ENCODE results near the gene CHST7. TPM values are rescaled to one million over a fixed set of nuclear protein-coding genes. Genes with fewer than 3 reads are reported as not detected.

CHST7 gene
- total RNA-seq, 1 experiment from 2014 or later, result 24.7 TPM

DNA sequence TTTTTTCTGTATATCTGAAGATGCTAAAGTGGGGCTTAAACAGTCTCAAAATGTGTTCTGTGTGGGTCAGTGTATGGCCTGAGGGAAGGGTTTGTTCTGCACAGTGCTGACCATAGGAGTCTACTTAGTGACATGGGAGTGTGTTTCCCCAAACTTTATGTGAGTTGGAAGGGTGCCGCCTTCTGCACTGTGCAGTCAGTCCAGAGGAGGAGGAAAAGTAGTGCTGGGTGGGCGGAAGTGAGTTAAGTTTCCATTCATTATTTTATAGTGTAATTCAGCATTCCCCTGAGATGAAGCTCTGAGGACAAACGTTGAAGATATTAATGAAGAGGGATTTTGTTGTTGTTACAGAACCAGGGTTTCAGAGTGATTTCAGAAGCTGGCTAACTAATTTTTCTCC is 2.9 kb downstream of the CHST7 start:
- Histone ChIP-seq H3K4me3 (ENCODE audit: low read length) (peak overlapping the region; percentile 73), H3F3A (ENCODE audit: low read length, unreplicated experiment) (peaks cover 4% of the 10 kb centered on the region), H3K79me2 (ENCODE audit: low read length) (peaks cover 64% of the 10 kb centered on the region), H4K20me1 (ENCODE audit: low read length) (no peaks in the 10 kb centered on the region; the same call in 1 of the 2 replicates), H3K27me3 (ENCODE audit: low read length) (no peaks in the 10 kb centered on the region), H3K36me3 (ENCODE audit: low read depth, low read length) (peaks cover 8% of the 10 kb centered on the region; the same call in 1 of the 2 replicates), H3K4me2 (ENCODE audit: low read length) (peak overlapping the region; percentile 93), H3K9me3 (ENCODE audit: low read length) (no peaks in the 10 kb centered on the region), H3K4me1 (ENCODE audit: insufficient read depth, low read length) (peaks cover 32% of the 10 kb centered on the region), H3K9me2 (replicated peaks; ENCODE audit: low read length) (no peaks in the 10 kb centered on the region), H2AFZ (ENCODE audit: low read length) (0 out of 2 replicates have a peak overlapping the region, but pooled peaks have one; percentile 8), H3K9ac (ENCODE audit: low read length) (peak overlapping the region; percentile 60), H3K27ac (ENCODE audit: low read length) (peak overlapping the region; percentile 85)
- ATAC-seq, result peak; percentile 30
- no TSS peak for BruUV-seq (replicated peaks)
- peak; percentile 53 for DNase-seq
- intact Hi-C loops (cut with micrococcal nuclease), result loop anchor here (2.0 to 10.0 kb wide), 2 partner anchors 14 to 178 kb away; partner anchors contain the start of gene SLC9A7
- POLR2A ChIA-PET (ENCODE audit: unreplicated experiment), result no interaction called here
- TF ChIP-seq, protein P1, sequence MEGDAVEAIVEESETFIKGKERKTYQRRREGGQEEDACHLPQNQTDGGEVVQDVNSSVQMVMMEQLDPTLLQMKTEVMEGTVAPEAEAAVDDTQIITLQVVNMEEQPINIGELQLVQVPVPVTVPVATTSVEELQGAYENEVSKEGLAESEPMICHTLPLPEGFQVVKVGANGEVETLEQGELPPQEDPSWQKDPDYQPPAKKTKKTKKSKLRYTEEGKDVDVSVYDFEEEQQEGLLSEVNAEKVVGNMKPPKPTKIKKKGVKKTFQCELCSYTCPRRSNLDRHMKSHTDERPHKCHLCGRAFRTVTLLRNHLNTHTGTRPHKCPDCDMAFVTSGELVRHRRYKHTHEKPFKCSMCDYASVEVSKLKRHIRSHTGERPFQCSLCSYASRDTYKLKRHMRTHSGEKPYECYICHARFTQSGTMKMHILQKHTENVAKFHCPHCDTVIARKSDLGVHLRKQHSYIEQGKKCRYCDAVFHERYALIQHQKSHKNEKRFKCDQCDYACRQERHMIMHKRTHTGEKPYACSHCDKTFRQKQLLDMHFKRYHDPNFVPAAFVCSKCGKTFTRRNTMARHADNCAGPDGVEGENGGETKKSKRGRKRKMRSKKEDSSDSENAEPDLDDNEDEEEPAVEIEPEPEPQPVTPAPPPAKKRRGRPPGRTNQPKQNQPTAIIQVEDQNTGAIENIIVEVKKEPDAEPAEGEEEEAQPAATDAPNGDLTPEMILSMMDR (conservative IDR thresholded peaks at IDR 0.05; ENCODE audit: low read depth, low read length), result no peak
- TF ChIP-seq EZH2 (IDR thresholded peaks at IDR 0.05; ENCODE audit: low read length, unreplicated experiment) (no peak), EZH2phosphoT487 (IDR thresholded peaks at IDR 0.05; ENCODE audit: borderline replicate concordance, low read length) (no peak)
- CTCF ChIA-PET, result interaction anchor here (0.6 to 1.0 kb wide), 4 partner anchors 12 to 463 kb away, joined by 3 to 7 read pairs (median 4); no protein-coding TSS in a partner anchor

GRCh38 chrX:46577221-46578005 is 3.8 kb downstream of the CHST7 start:
- Histone ChIP-seq H3K4me2 (ENCODE audit: low read length) (peak overlapping the region; percentile 93), H3K4me1 (ENCODE audit: insufficient read depth, low read length) (peaks cover 39% of the 10 kb centered on the region), H3K79me2 (ENCODE audit: low read length) (peaks cover 70% of the 10 kb centered on the region), H3K9me2 (replicated peaks; ENCODE audit: low read length) (no peaks in the 10 kb centered on the region), H4K20me1 (ENCODE audit: low read length) (no peaks in the 10 kb centered on the region; the same call in 1 of the 2 replicates), H3K27ac (ENCODE audit: low read length) (peak overlapping the region; percentile 85), H3F3A (ENCODE audit: low read length, unreplicated experiment) (peaks cover 4% of the 10 kb centered on the region), H3K36me3 (ENCODE audit: low read depth, low read length) (peaks cover 8% of the 10 kb centered on the region; the same call in 1 of the 2 replicates), H3K9me3 (ENCODE audit: low read length) (no peaks in the 10 kb centered on the region), H3K27me3 (ENCODE audit: low read length) (no peaks in the 10 kb centered on the region), H3K4me3 (ENCODE audit: low read length) (peak overlapping the region; percentile 73), H2AFZ (ENCODE audit: low read length) (no peak overlapping the region), H3K9ac (ENCODE audit: low read length) (peak overlapping the region; percentile 60)
- ChIA-PET POLR2A (ENCODE audit: unreplicated experiment) (no interaction called here), CTCF (interaction anchor here (0.6 to 1.0 kb wide), 2 partner anchors 65 to 462 kb away, joined by 3 read pairs; no protein-coding TSS in a partner anchor)
- peak; percentile 59 for DNase-seq
- intact Hi-C loops (cut with micrococcal nuclease), result loop anchor here (2.0 to 10.0 kb wide), 2 partner anchors 13 to 177 kb away; partner anchors contain the start of gene SLC9A7
- BruUV-seq (replicated peaks), result no TSS peak
- peak; percentile 6 for ATAC-seq
- TF ChIP-seq EZH2phosphoT487 (IDR thresholded peaks at IDR 0.05; ENCODE audit: borderline replicate concordance, low read length), result no peak
- TF ChIP-seq, protein P1 (conservative IDR thresholded peaks at IDR 0.05; ENCODE audit: low read depth, low read length), result no peak
- no peak for TF ChIP-seq EZH2 (IDR thresholded peaks at IDR 0.05; ENCODE audit: low read length, unreplicated experiment)

Measured in PC-3 (cell line).